Retina (tissue), 1 donor: ENCODE results near the gene ANKRD13D.
"Not testable (repeated sequence)": the region's sequence is repeated elsewhere in the genome, so short reads cannot be mapped to it uniquely, and the experiment has no call there.

Experiments
- DNase-seq: peaks from one replicate; pipeline ENCODE4 v3.0.0-alpha.2; 2016

Gene ANKRD13D

GRCh38 chr11:67304511-67305113 lies 15.5 kb downstream of the ANKRD13D start:
- DNase-seq: no peak

- no peak for DNase-seq
Measured at GRCh38 chr11:67306769-67307544, 17.9 kb downstream of the ANKRD13D start.

GRCh38 chr11:67307545-67308001 lies 18.5 kb downstream of the ANKRD13D start:
- no peak for DNase-seq

GRCh38 chr11:67308031-67308866 lies 19.1 kb downstream of the ANKRD13D start:
- no peak for DNase-seq

- DNase-seq: no peak
Measured at GRCh38 chr11:67309166-67309565, 20.1 kb downstream of the ANKRD13D start.

GRCh38 chr11:67309661-67310061 lies 20.6 kb downstream of the ANKRD13D start:
- DNase-seq: no peak

GRCh38 chr11:67310246-67311050 lies 21.3 kb downstream of the ANKRD13D start:
- DNase-seq: no peak

GRCh38 chr11:67311051-67311555 lies 22.0 kb downstream of the ANKRD13D start:
- no peak for DNase-seq

- DNase-seq: no peak
Measured at GRCh38 chr11:67311556-67312082, 22.5 kb downstream of the ANKRD13D start.

- DNase-seq: no peak
Measured at GRCh38 chr11:67312187-67313021, 23.3 kb downstream of the ANKRD13D start.

GRCh38 chr11:67313125-67313890 lies 24.2 kb downstream of the ANKRD13D start:
- no peak for DNase-seq

GRCh38 chr11:67314218-67314617 lies 25.1 kb downstream of the ANKRD13D start:
- DNase-seq: no peak

- DNase-seq: no peak
Measured at GRCh38 chr11:67315325-67315909, 26.3 kb downstream of the ANKRD13D start.

- no peak for DNase-seq
Measured at GRCh38 chr11:67316882-67317204, 27.7 kb downstream of the ANKRD13D start.

- DNase-seq: peak; percentile 100
Measured at GRCh38 chr11:67317205-67317887, 28.2 kb downstream of the ANKRD13D start.

GRCh38 chr11:67317888-67318555 lies 28.9 kb downstream of the ANKRD13D start:
- no peak for DNase-seq

GRCh38 chr11:67318876-67319275 lies 29.8 kb downstream of the ANKRD13D start:
- not testable (repeated sequence) for DNase-seq

GRCh38 chr11:67320011-67320410 lies 30.9 kb downstream of the ANKRD13D start:
- DNase-seq: no peak

GRCh38 chr11:67320691-67321090 lies 31.6 kb downstream of the ANKRD13D start:
- no peak for DNase-seq
